ENCODE measurements around the gene KRT74.
"Not testable (repeated sequence)": the region's sequence is repeated elsewhere in the genome, so short reads cannot be mapped to it uniquely, and the experiment has no call there.

Gene KRT74

DNA sequence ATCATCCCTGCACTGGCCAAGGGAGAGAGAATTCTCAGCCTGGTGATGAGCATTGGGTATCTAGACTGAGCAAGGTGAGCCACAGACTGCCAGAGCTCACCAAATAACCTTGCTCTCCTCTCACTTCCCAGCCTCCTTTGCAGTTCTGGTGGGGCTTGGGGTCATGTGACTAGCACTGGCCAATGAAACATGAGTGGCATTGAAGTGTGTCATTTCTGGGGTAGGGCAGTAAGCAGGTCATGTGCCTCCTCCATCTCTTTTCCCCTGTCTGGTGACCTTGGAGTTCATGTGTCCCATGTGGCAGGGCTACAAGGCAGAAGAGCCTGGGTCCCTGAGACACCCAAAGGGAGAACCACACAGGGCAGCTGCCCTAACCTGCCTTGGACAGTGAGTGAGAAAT is 31.2 kb upstream of the KRT74 start:
- Histone ChIP-seq H3K36me3 (ENCODE audit: control insufficient read depth, insufficient read depth, low read length) (no peaks in the 10 kb centered on the region), H3K27me3 (replicated peaks; ENCODE audit: control insufficient read depth, insufficient read depth, low read length, poor library complexity, severe bottlenecking) (no peaks in the 10 kb centered on the region), H3K4me3 (ENCODE audit: insufficient read depth, low read depth, low read length, poor library complexity, severe bottlenecking) (no peak overlapping the region), H3K9me3 (ENCODE audit: control insufficient read depth, low read length) (no peaks in the 10 kb centered on the region), H3K27ac (ENCODE audit: insufficient read depth, low read length, poor library complexity, severe bottlenecking) (no peak overlapping the region), H3K4me1 (ENCODE audit: control insufficient read depth, insufficient read depth, low read length, poor library complexity, severe bottlenecking) (peaks cover 11% of the 10 kb centered on the region)
- DNase-seq = no peak

GRCh38 chr12:52603314-52603713 is 29.7 kb upstream of the KRT74 start:
- Histone ChIP-seq H3K36me3 (ENCODE audit: control insufficient read depth, insufficient read depth, low read length) (no peaks in the 10 kb centered on the region), H3K4me3 (ENCODE audit: insufficient read depth, low read depth, low read length, poor library complexity, severe bottlenecking) (no peak overlapping the region), H3K27me3 (replicated peaks; ENCODE audit: control insufficient read depth, insufficient read depth, low read length, poor library complexity, severe bottlenecking) (no peaks in the 10 kb centered on the region), H3K27ac (ENCODE audit: insufficient read depth, low read length, poor library complexity, severe bottlenecking) (no peak overlapping the region), H3K9me3 (ENCODE audit: control insufficient read depth, low read length) (no peaks in the 10 kb centered on the region), H3K4me1 (ENCODE audit: control insufficient read depth, insufficient read depth, low read length, poor library complexity, severe bottlenecking) (peaks cover under 1% of the 10 kb centered on the region)
- no peak for DNase-seq

DNA sequence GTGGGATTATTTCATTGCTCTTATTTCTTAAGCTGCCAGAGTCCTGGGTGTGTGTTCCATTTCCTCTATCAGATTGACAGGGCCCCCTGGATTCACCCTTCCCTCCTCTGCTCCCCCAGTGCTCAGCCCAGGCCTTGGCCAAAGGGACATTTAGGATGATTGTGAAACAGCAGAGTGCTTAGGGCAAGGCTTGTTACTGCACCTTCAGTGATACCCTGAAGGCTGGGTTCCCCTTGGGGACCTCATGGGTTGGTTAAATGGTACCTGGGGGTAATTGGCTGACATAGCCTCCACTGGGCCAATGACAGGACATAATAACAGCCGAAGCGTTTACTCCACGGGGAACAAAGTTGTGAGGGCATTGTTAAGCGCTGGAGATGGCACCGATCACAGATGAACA is 28.9 kb upstream of the KRT74 start:
- no peaks in the 10 kb centered on the region for H3K36me3 ChIP-seq (ENCODE audit: control insufficient read depth, insufficient read depth, low read length)
- no peaks in the 10 kb centered on the region for H3K9me3 ChIP-seq (ENCODE audit: control insufficient read depth, low read length)
- no peak overlapping the region for H3K27ac ChIP-seq (ENCODE audit: insufficient read depth, low read length, poor library complexity, severe bottlenecking)
- H3K27me3 ChIP-seq (replicated peaks; ENCODE audit: control insufficient read depth, insufficient read depth, low read length, poor library complexity, severe bottlenecking) = no peaks in the 10 kb centered on the region
- no peak overlapping the region for H3K4me3 ChIP-seq (ENCODE audit: insufficient read depth, low read depth, low read length, poor library complexity, severe bottlenecking)
- H3K4me1 ChIP-seq (ENCODE audit: control insufficient read depth, insufficient read depth, low read length, poor library complexity, severe bottlenecking) = no peaks in the 10 kb centered on the region
- DNase-seq = no peak

DNA sequence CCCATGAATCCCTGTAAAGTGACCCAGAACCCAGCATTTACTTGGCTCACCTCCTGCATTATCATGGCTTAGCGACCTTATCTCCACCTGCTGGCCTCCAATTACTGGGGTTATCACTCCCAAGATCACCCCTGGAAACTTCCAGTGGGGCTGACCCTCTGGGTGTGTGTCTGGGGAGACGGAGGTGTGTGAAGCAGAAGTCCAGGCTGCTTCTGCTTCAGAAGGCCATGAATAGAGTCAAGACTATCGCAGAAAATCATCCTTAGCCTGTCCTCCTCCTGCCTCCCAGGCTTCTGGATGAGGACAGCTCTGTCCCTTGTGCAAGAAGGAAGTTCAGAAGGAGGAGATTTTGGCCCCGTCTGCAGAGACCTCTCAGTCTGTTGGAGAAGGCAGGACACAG is 28.0 kb upstream of the KRT74 start:
- Histone ChIP-seq H3K36me3 (ENCODE audit: control insufficient read depth, insufficient read depth, low read length) (no peaks in the 10 kb centered on the region), H3K4me3 (ENCODE audit: insufficient read depth, low read depth, low read length, poor library complexity, severe bottlenecking) (no peak overlapping the region), H3K4me1 (ENCODE audit: control insufficient read depth, insufficient read depth, low read length, poor library complexity, severe bottlenecking) (no peaks in the 10 kb centered on the region), H3K27ac (ENCODE audit: insufficient read depth, low read length, poor library complexity, severe bottlenecking) (no peak overlapping the region), H3K27me3 (replicated peaks; ENCODE audit: control insufficient read depth, insufficient read depth, low read length, poor library complexity, severe bottlenecking) (no peaks in the 10 kb centered on the region), H3K9me3 (ENCODE audit: control insufficient read depth, low read length) (no peaks in the 10 kb centered on the region)
- no peak for DNase-seq

DNA sequence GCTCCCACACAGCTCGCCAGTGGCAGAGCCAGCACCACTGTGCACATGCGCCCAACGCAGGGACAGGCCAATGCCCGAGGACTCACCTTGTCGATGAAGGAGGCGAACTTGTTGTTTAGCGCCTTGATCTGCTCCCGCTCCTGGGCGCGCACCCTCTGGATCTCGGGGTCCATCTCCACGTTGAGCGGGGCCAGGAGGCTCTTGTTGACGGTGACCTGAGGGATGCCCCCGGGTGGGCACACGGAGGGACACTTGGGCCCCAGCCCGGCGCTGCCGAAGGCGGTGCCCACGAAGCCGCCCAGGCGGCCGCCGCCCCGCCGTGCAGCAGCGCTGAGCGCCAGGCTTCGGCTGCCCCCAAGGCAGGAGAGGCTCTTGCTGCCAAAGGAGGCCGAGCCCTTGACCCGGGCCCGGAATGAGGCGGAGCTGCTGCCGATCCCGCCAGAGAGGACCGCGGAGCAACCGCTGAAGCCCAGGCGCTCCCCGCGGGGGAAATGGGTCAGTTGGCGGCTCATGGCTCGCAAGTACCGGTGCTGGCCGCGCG is 27.4 kb upstream of the KRT74 start, which contains the start of gene KRT72:
Gene KRT72 (minus strand): TSS at position 523 of the 541 bp plus-strand sequence. CDS start 11 bp downstream, at position 512.
- no peaks in the 10 kb centered on the region for H3K27me3 ChIP-seq (replicated peaks; ENCODE audit: control insufficient read depth, insufficient read depth, low read length, poor library complexity, severe bottlenecking)
- no peaks in the 10 kb centered on the region for H3K4me1 ChIP-seq (ENCODE audit: control insufficient read depth, insufficient read depth, low read length, poor library complexity, severe bottlenecking)
- DNase-seq = no peak
- no peaks in the 10 kb centered on the region for H3K36me3 ChIP-seq (ENCODE audit: control insufficient read depth, insufficient read depth, low read length)
- H3K27ac ChIP-seq (ENCODE audit: insufficient read depth, low read length, poor library complexity, severe bottlenecking) = no peak within 1 kb of the TSS
- no peak within 1 kb of the TSS for H3K4me3 ChIP-seq (ENCODE audit: insufficient read depth, low read depth, low read length, poor library complexity, severe bottlenecking)
- no peaks in the 10 kb centered on the region for H3K9me3 ChIP-seq (ENCODE audit: control insufficient read depth, low read length)

- no peaks in the 10 kb centered on the region for H3K4me1 ChIP-seq (ENCODE audit: control insufficient read depth, insufficient read depth, low read length, poor library complexity, severe bottlenecking)
- H3K9me3 ChIP-seq (ENCODE audit: control insufficient read depth, low read length) = no peaks in the 10 kb centered on the region
- H3K4me3 ChIP-seq (ENCODE audit: insufficient read depth, low read depth, low read length, poor library complexity, severe bottlenecking) = no peak overlapping the region
- no peaks in the 10 kb centered on the region for H3K36me3 ChIP-seq (ENCODE audit: control insufficient read depth, insufficient read depth, low read length)
- H3K27me3 ChIP-seq (replicated peaks; ENCODE audit: control insufficient read depth, insufficient read depth, low read length, poor library complexity, severe bottlenecking) = no peaks in the 10 kb centered on the region
- H3K27ac ChIP-seq (ENCODE audit: insufficient read depth, low read length, poor library complexity, severe bottlenecking) = no peak overlapping the region
- DNase-seq = no peak
Observed at GRCh38 chr12:52600475-52600874, 26.8 kb upstream of the KRT74 start.

GRCh38 chr12:52600071-52600470 is 26.4 kb upstream of the KRT74 start:
- Histone ChIP-seq H3K27me3 (replicated peaks; ENCODE audit: control insufficient read depth, insufficient read depth, low read length, poor library complexity, severe bottlenecking) (no peaks in the 10 kb centered on the region), H3K36me3 (ENCODE audit: control insufficient read depth, insufficient read depth, low read length) (no peaks in the 10 kb centered on the region), H3K9me3 (ENCODE audit: control insufficient read depth, low read length) (no peaks in the 10 kb centered on the region), H3K4me1 (ENCODE audit: control insufficient read depth, insufficient read depth, low read length, poor library complexity, severe bottlenecking) (no peaks in the 10 kb centered on the region), H3K27ac (ENCODE audit: insufficient read depth, low read length, poor library complexity, severe bottlenecking) (no peak overlapping the region), H3K4me3 (ENCODE audit: insufficient read depth, low read depth, low read length, poor library complexity, severe bottlenecking) (no peak overlapping the region)
- no peak for DNase-seq

GRCh38 chr12:52598966-52599365 is 25.3 kb upstream of the KRT74 start:
- Histone ChIP-seq H3K36me3 (ENCODE audit: control insufficient read depth, insufficient read depth, low read length) (no peaks in the 10 kb centered on the region), H3K27me3 (replicated peaks; ENCODE audit: control insufficient read depth, insufficient read depth, low read length, poor library complexity, severe bottlenecking) (no peaks in the 10 kb centered on the region), H3K4me1 (ENCODE audit: control insufficient read depth, insufficient read depth, low read length, poor library complexity, severe bottlenecking) (no peaks in the 10 kb centered on the region), H3K27ac (ENCODE audit: insufficient read depth, low read length, poor library complexity, severe bottlenecking) (no peak overlapping the region), H3K9me3 (ENCODE audit: control insufficient read depth, low read length) (no peaks in the 10 kb centered on the region), H3K4me3 (ENCODE audit: insufficient read depth, low read depth, low read length, poor library complexity, severe bottlenecking) (no peak overlapping the region)
- DNase-seq = no peak

DNA sequence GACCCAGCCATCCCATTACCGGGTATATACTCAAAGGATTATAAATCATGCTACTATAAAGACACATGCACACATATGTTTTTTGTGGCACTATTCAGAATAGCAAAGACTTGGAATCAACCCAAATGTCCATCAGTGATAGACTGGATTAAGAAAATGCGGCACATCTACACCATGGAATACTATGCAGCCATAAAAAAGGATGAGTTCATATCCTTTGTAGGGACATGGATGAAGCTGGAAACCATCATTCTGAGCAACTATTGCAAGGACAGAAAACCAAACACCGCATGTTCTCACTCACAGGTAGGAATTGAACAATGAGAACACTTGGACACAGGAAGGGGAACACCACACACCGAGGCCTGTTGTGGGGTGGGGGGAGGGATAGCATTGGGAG is 20.6 kb upstream of the KRT74 start:
- H3K27me3 ChIP-seq (replicated peaks; ENCODE audit: control insufficient read depth, insufficient read depth, low read length, poor library complexity, severe bottlenecking); DNase-seq; H3K4me1 ChIP-seq (ENCODE audit: control insufficient read depth, insufficient read depth, low read length, poor library complexity, severe bottlenecking); H3K9me3 ChIP-seq (ENCODE audit: control insufficient read depth, low read length); H3K36me3 ChIP-seq (ENCODE audit: control insufficient read depth, insufficient read depth, low read length); H3K4me3 ChIP-seq (ENCODE audit: insufficient read depth, low read depth, low read length, poor library complexity, severe bottlenecking); H3K27ac ChIP-seq (ENCODE audit: insufficient read depth, low read length, poor library complexity, severe bottlenecking): not testable (repeated sequence)

DNA sequence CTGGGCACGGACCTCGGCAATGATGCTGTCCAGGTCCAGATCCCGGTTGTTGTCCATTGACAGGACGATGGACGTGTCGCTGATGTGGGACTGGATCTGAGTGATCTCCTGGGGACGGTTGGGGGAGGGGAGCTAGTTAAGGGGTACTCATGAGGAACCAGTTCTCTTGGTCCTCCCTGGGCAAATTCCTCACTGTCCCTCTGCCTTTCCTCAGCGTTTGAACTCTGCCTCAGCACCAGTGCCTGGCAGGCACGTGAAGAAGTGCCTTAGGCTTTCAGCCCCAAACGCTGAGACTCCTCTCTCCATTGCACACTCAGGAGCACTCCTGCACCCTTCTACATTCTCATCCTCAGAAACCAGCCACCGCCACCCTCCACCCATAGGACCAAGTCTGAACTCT is 17.9 kb upstream of the KRT74 start:
- H3K4me1 ChIP-seq (ENCODE audit: control insufficient read depth, insufficient read depth, low read length, poor library complexity, severe bottlenecking) = peaks cover 4% of the 10 kb centered on the region
- no peak for DNase-seq
- no peaks in the 10 kb centered on the region for H3K9me3 ChIP-seq (ENCODE audit: control insufficient read depth, low read length)
- no peak overlapping the region for H3K27ac ChIP-seq (ENCODE audit: insufficient read depth, low read length, poor library complexity, severe bottlenecking)
- no peak overlapping the region for H3K4me3 ChIP-seq (ENCODE audit: insufficient read depth, low read depth, low read length, poor library complexity, severe bottlenecking)
- H3K36me3 ChIP-seq (ENCODE audit: control insufficient read depth, insufficient read depth, low read length) = no peaks in the 10 kb centered on the region
- no peaks in the 10 kb centered on the region for H3K27me3 ChIP-seq (replicated peaks; ENCODE audit: control insufficient read depth, insufficient read depth, low read length, poor library complexity, severe bottlenecking)

Measured in effector memory CD4-positive, alpha-beta T cell (primary cell).